ENCODE data around the gene CSNK2A2.

The CSNK2A2 gene

GRCh38 chr16:58154345-58154744, 43.6 kb downstream of the CSNK2A2 start:
- DNase-seq, result no peak
- intact Hi-C loops (cut with DNase I), result no loop called here

- DNase-seq, result no peak
- intact Hi-C loops (cut with DNase I), result no loop called here
Observed at GRCh38 chr16:58152246-58152868, 45.5 kb downstream of the CSNK2A2 start.

- no peak for DNase-seq
Observed at GRCh38 chr16:58148526-58148925, 49.4 kb downstream of the CSNK2A2 start.

GRCh38 chr16:58148099-58148498, 49.8 kb downstream of the CSNK2A2 start:
- intact Hi-C loops (cut with DNase I), result no loop called here
- no peak for DNase-seq

More at GRCh38 chr16:58148526-58148925, 49.4 kb downstream of the CSNK2A2 start:
- intact Hi-C loops (cut with DNase I), result no loop called here

- intact Hi-C loops (cut with DNase I), result no loop called here
- no peak for DNase-seq
Observed at GRCh38 chr16:58138852-58139251, 59.1 kb downstream of the CSNK2A2 start.

GRCh38 chr16:58137581-58137980, 60.3 kb downstream of the CSNK2A2 start:
- no peak for DNase-seq
- intact Hi-C loops (cut with DNase I), result no loop called here

- peak; percentile 95 to 100 (median 97) for DNase-seq
- intact Hi-C loops (cut with DNase I), result loop anchor here (2.0 to 5.0 kb wide), 2 partner anchors 68 to 103 kb away; partner anchors contain the start of gene CSNK2A2
Observed at GRCh38 chr16:58129097-58129936, 68.6 kb downstream of the CSNK2A2 start, which contains the start of gene CFAP20. CFAP20 (minus strand) TSS chr16:58129381; CDS start chr16:58129115, 266 bp downstream.

- intact Hi-C loops (cut with DNase I), result loop anchor here (2.0 to 5.0 kb wide), 2 partner anchors 69 to 102 kb away; partner anchors contain the start of gene CSNK2A2
- DNase-seq, result peak in 1 of 10 donors; percentile 83
Observed at GRCh38 chr16:58128711-58129096, 69.2 kb downstream of the CSNK2A2 start.

GRCh38 chr16:58128181-58128631, 69.7 kb downstream of the CSNK2A2 start:
- peak in 4 of 10 donors; percentile 22 to 83 (median 36) for DNase-seq
- intact Hi-C loops (cut with DNase I), result loop anchor here (2.0 to 5.0 kb wide), 2 partner anchors 69 to 101 kb away; partner anchors contain the start of gene CSNK2A2

GRCh38 chr16:58127634-58128033, 70.3 kb downstream of the CSNK2A2 start:
- intact Hi-C loops (cut with DNase I), result loop anchor here (2.0 to 5.0 kb wide), 2 partner anchors 70 to 101 kb away; partner anchors contain the start of gene CSNK2A2
- DNase-seq, result peak in 1 of 10 donors; percentile 6

GRCh38 chr16:58127033-58127556, 70.8 kb downstream of the CSNK2A2 start:
- DNase-seq, result peak in 1 of 10 donors; percentile 49
- intact Hi-C loops (cut with DNase I), result loop anchor here (5.0 kb wide), 1 partner anchor 70 kb away; the partner anchor contains the start of gene CSNK2A2

GRCh38 chr16:58126451-58126961, 71.4 kb downstream of the CSNK2A2 start:
- DNase-seq, result no peak
- intact Hi-C loops (cut with DNase I), result loop anchor here (5.0 kb wide), 1 partner anchor 71 kb away; the partner anchor contains the start of gene CSNK2A2

GRCh38 chr16:58125781-58126335, 72.0 kb downstream of the CSNK2A2 start:
- intact Hi-C loops (cut with DNase I), result loop anchor here (5.0 kb wide), 1 partner anchor 71 kb away; the partner anchor contains the start of gene CSNK2A2
- peak in 1 of 10 donors; percentile 9 for DNase-seq

- intact Hi-C loops (cut with DNase I), result loop anchor here (5.0 kb wide), 1 partner anchor 72 kb away; the partner anchor contains the start of gene CSNK2A2
- peak in 1 of 10 donors; percentile 56 for DNase-seq
Observed at GRCh38 chr16:58125041-58125440, 72.9 kb downstream of the CSNK2A2 start.

GRCh38 chr16:58124601-58124915, 73.3 kb downstream of the CSNK2A2 start:
- intact Hi-C loops (cut with DNase I), result loop anchor here (5.0 kb wide), 1 partner anchor 227 kb away; no protein-coding TSS in a partner anchor
- peak in 1 of 10 donors; percentile 31 for DNase-seq

GRCh38 chr16:58123896-58124600, 73.9 kb downstream of the CSNK2A2 start:
- intact Hi-C loops (cut with DNase I), result loop anchor here (5.0 kb wide), 1 partner anchor 227 kb away; no protein-coding TSS in a partner anchor
- peak in 1 of 10 donors; percentile 27 for DNase-seq

GRCh38 chr16:58121132-58121531, 76.8 kb downstream of the CSNK2A2 start:
- no peak for DNase-seq
- intact Hi-C loops (cut with DNase I), result loop anchor here (2.0 to 5.0 kb wide), 2 partner anchors 100 to 224 kb away; no protein-coding TSS in a partner anchor

GRCh38 chr16:58120234-58120633, 77.7 kb downstream of the CSNK2A2 start:
- no peak for DNase-seq
- intact Hi-C loops (cut with DNase I), result loop anchor here (2.0 to 5.0 kb wide), 2 partner anchors 99 to 223 kb away; no protein-coding TSS in a partner anchor

GRCh38 chr16:58119509-58119845, 78.4 kb downstream of the CSNK2A2 start:
- DNase-seq, result peak in 2 of 10 donors; percentile 21 to 69
- intact Hi-C loops (cut with DNase I), result no loop called here
